ENCODE results near the gene BRD7.

BRD7 gene

DNA sequence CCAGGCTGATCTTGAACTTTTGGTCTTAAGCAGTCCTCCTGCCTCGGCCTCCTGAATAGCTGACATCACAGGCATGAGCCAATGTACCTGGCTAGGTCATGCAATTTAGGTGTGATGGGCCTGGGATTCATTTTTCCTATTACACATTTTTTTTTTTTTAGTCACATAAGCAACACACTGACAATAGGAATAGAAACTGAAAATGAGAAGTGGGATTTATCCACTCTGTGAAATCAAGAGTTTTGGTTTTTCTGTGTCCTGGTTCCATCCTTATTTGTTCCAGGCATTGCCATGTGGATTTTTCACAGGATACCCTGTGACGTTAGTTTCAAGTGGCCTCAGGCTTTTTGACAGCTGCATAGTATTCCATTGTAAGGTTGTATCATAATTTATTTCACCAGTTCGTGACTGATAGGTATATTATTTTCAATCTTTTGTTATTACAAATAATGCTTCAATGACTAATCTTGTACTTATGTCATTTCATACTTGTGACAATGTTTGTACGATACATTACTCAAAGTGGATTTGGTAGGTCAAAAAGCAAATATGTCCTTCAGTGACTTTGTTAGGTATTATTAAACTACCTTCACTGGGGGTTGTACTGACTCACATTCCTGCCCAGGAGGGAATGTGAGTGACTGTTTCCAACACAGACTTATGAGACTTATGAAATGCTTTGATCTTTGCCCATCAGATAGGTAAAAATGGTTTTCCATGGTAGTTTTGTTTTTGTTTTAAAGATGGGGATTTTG is 91.8 kb downstream of the BRD7 start:
- H3K36me3 ChIP-seq (ENCODE audit: control insufficient read depth, low read depth, low read length) = no peaks in the 10 kb centered on the region
- H3K9me3 ChIP-seq (ENCODE audit: control insufficient read depth, low read depth, low read length) = no peaks in the 10 kb centered on the region
- no peaks in the 10 kb centered on the region for H3K27me3 ChIP-seq (ENCODE audit: control insufficient read depth, insufficient read depth, low read length)
- H3K4me3 ChIP-seq (ENCODE audit: low read length) = no peak overlapping the region
- no peak overlapping the region for H3K9ac ChIP-seq (ENCODE audit: low read length)
- no peak overlapping the region for H3K27ac ChIP-seq (ENCODE audit: low read length)
- H3K4me1 ChIP-seq (ENCODE audit: control insufficient read depth, low read depth, low read length) = peaks cover 6% of the 10 kb centered on the region

- Histone ChIP-seq H3K27ac (ENCODE audit: low read length) (no peak overlapping the region), H3K4me1 (ENCODE audit: control insufficient read depth, low read depth, low read length) (peaks cover 6% of the 10 kb centered on the region), H3K36me3 (ENCODE audit: control insufficient read depth, low read depth, low read length) (no peaks in the 10 kb centered on the region)
Observed at GRCh38 chr16:50276326-50276640, 92.5 kb downstream of the BRD7 start.

DNA sequence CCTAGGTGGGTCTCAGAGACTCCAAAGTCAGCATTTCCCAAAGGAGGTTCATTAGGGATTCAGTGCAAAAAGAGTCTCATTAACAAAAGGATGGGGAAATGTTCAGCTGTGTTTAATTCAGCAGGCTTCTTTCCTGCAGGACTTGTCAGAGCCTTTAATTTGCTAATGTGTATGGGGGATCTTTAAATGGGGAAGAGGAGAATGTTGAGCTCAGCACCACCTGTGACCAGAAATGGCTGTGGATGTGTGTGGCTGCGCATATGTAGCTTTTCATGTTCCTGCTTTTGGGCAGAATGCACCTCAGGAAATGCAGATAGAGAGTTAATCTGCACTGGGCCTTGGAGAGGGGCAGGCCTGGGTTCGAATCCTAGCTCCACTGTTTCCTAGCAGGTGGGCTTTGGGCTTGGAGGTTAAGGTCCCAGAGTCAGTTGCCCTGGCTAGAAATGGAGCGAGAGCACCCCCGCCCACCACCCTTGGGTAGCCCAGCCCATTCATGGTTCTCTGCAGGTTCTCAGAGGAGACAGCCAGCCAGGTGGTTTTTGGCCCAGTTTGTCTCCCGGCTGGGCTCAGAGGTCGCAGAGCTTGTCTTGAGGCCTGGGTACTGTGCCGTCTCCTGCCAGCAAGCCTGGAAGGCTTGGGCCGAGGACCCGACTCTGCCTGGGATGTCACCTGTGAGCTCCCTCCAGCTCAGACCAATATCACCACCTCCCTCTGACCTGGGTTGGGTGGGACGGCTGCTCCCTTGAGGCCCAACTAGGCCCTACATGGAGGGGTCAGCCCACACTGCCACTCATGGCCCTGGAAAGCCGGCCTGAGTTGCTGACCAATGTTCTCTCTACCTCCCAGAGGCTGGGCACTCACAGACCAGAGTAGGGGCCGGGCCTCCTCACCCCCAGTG is 93.1 kb downstream of the BRD7 start:
- no peaks in the 10 kb centered on the region for H3K27me3 ChIP-seq (ENCODE audit: control insufficient read depth, insufficient read depth, low read length)
- no peak overlapping the region for H3K27ac ChIP-seq (ENCODE audit: low read length)
- H3K9ac ChIP-seq (ENCODE audit: low read length) = no peak overlapping the region
- no peaks in the 10 kb centered on the region for H3K9me3 ChIP-seq (ENCODE audit: control insufficient read depth, low read depth, low read length)
- H3K4me1 ChIP-seq (ENCODE audit: control insufficient read depth, low read depth, low read length) = peaks cover 6% of the 10 kb centered on the region
- H3K36me3 ChIP-seq (ENCODE audit: control insufficient read depth, low read depth, low read length) = no peaks in the 10 kb centered on the region
- H3K4me3 ChIP-seq (ENCODE audit: low read length) = no peak overlapping the region

More at GRCh38 chr16:50276326-50276640, 92.5 kb downstream of the BRD7 start:
- Histone ChIP-seq H3K9ac (ENCODE audit: low read length) (no peak overlapping the region), H3K27me3 (ENCODE audit: control insufficient read depth, insufficient read depth, low read length) (no peaks in the 10 kb centered on the region), H3K4me3 (ENCODE audit: low read length) (no peak overlapping the region), H3K9me3 (ENCODE audit: control insufficient read depth, low read depth, low read length) (no peaks in the 10 kb centered on the region)

GRCh38 chr16:50275098-50275415 is 93.7 kb downstream of the BRD7 start:
- no peak overlapping the region for H3K9ac ChIP-seq (ENCODE audit: low read length)
- H3K27me3 ChIP-seq (ENCODE audit: control insufficient read depth, insufficient read depth, low read length) = no peaks in the 10 kb centered on the region
- peaks cover 6% of the 10 kb centered on the region for H3K4me1 ChIP-seq (ENCODE audit: control insufficient read depth, low read depth, low read length)
- H3K4me3 ChIP-seq (ENCODE audit: low read length) = no peak overlapping the region
- no peak overlapping the region for H3K27ac ChIP-seq (ENCODE audit: low read length)
- no peaks in the 10 kb centered on the region for H3K9me3 ChIP-seq (ENCODE audit: control insufficient read depth, low read depth, low read length)
- H3K36me3 ChIP-seq (ENCODE audit: control insufficient read depth, low read depth, low read length) = no peaks in the 10 kb centered on the region

DNA sequence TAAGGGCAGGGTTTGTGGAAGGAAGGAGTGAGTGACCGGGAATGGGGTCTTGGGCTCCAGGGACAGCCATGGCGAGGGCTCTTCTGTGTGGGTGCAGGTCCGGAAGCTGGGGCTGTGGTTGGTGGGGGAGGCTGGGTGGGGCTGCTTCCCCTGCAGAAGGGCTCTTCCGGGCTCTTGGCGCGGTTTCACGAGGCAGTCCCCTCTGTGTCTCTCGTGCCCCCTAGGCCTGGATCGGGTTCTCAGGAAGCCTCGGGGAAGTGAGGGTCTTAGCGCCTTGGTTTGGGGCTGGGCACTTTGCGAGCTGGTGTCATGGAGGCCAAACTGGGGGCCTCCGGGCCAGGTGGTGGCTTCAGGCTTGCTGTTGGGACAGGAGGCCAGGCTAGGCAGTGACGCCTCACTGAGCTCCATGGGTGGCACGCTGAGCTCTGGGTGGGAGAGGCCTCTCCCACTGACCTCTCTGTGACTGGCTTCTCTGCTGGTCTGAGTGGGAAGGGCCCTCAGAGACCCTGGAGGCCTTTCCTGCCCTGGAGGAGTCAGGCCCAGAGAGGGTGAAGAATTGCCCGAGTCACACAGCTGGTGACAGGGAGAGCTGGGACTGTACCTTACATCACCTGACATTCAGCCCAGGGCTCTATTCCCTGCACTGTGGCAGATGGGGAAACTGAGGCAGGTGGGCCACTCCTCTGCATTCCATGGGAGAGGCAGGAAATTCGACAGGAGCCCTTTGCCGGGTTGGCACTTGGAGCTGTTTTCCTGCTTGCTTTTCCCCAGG is 94.3 kb downstream of the BRD7 start:
- no peaks in the 10 kb centered on the region for H3K9me3 ChIP-seq (ENCODE audit: control insufficient read depth, low read depth, low read length)
- H3K36me3 ChIP-seq (ENCODE audit: control insufficient read depth, low read depth, low read length) = no peaks in the 10 kb centered on the region
- no peaks in the 10 kb centered on the region for H3K27me3 ChIP-seq (ENCODE audit: control insufficient read depth, insufficient read depth, low read length)
- H3K27ac ChIP-seq (ENCODE audit: low read length) = no peak overlapping the region
- H3K9ac ChIP-seq (ENCODE audit: low read length) = no peak overlapping the region
- H3K4me1 ChIP-seq (ENCODE audit: control insufficient read depth, low read depth, low read length) = peaks cover 1% of the 10 kb centered on the region
- no peak overlapping the region for H3K4me3 ChIP-seq (ENCODE audit: low read length)

DNA sequence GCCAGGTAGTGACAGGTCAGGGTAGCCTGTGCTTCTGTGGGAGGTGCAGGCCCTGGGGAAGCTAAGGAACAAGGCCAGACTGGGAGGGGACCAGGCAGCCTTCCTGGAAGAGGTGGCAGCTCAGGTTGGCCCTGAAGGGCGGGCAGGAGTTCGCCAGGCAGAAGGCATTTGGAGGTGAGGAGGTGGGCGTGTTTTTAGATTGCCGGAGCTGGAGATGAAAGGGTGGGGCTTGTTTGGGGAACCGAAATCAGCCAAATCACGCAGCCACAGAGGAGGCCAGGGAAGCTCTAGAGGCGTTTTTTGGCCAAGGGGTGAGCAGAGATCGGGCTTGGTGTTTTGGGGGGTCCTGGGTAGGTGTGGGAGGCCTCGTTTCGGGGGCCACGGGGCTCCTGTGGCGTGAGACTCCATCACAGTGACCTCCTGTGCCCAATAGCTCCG is 94.9 kb downstream of the BRD7 start:
- H3K4me3 ChIP-seq (ENCODE audit: low read length) = no peak overlapping the region
- no peaks in the 10 kb centered on the region for H3K36me3 ChIP-seq (ENCODE audit: control insufficient read depth, low read depth, low read length)
- no peaks in the 10 kb centered on the region for H3K27me3 ChIP-seq (ENCODE audit: control insufficient read depth, insufficient read depth, low read length)
- H3K9ac ChIP-seq (ENCODE audit: low read length) = no peak overlapping the region
- H3K4me1 ChIP-seq (ENCODE audit: control insufficient read depth, low read depth, low read length) = no peaks in the 10 kb centered on the region
- H3K27ac ChIP-seq (ENCODE audit: low read length) = no peak overlapping the region
- no peaks in the 10 kb centered on the region for H3K9me3 ChIP-seq (ENCODE audit: control insufficient read depth, low read depth, low read length)

DNA sequence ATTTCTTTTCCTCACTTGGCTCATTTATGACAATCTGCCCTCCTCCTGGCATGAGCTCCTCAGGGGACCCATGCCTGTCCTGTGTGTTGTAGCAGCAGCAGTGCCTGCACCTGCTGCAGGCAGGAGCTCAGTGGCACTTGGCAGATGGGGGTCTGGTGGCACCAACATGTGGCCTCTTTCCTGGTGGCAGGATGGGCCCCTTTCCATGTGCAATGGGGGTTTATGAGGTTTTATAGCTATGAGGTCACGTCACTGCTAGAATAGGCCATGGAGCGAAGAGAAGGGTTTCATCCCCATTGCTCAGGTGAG is 95.5 kb downstream of the BRD7 start:
- no peaks in the 10 kb centered on the region for H3K36me3 ChIP-seq (ENCODE audit: control insufficient read depth, low read depth, low read length)
- H3K27me3 ChIP-seq (ENCODE audit: control insufficient read depth, insufficient read depth, low read length) = no peaks in the 10 kb centered on the region
- no peak overlapping the region for H3K4me3 ChIP-seq (ENCODE audit: low read length)
- H3K27ac ChIP-seq (ENCODE audit: low read length) = no peak overlapping the region
- H3K9me3 ChIP-seq (ENCODE audit: control insufficient read depth, low read depth, low read length) = no peaks in the 10 kb centered on the region
- H3K9ac ChIP-seq (ENCODE audit: low read length) = no peak overlapping the region
- H3K4me1 ChIP-seq (ENCODE audit: control insufficient read depth, low read depth, low read length) = no peaks in the 10 kb centered on the region

DNA sequence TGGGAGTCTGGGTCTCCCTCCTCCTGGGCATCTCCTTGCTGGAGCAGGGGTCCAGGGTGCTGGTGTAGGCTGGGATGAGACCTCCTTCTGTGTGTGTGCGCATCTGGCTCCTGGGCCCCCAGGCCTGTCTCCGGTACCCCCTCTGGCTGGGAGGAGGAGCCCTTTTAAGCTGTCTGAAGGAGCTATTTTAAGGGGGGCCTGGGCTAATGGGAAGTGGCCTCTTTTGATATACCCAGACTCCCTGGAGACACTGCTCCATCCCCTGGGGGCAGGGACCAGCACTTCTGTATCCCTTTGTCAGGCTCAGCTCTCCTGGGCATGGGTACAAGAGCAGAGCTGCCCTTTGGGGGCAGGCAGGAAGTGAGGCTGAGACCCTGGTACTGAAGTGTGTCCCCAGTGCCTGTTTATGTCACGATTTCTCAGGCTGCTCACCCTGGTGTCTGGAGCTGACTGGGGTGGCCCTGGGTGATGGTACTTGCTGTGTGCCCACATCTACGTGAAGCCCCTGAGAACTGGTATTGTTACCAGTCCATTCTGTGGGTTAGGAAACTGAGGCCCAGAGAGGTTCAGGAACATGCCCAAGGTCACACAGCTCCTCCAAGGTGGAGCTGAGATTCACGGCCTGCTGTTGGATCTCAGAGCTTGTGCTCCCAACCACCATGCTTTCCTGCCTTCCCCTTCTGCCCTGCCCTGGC is 96.0 kb downstream of the BRD7 start:
- no peak overlapping the region for H3K4me3 ChIP-seq (ENCODE audit: low read length)
- no peak overlapping the region for H3K9ac ChIP-seq (ENCODE audit: low read length)
- H3K4me1 ChIP-seq (ENCODE audit: control insufficient read depth, low read depth, low read length) = no peaks in the 10 kb centered on the region
- H3K9me3 ChIP-seq (ENCODE audit: control insufficient read depth, low read depth, low read length) = no peaks in the 10 kb centered on the region
- no peaks in the 10 kb centered on the region for H3K27me3 ChIP-seq (ENCODE audit: control insufficient read depth, insufficient read depth, low read length)
- H3K27ac ChIP-seq (ENCODE audit: low read length) = no peak overlapping the region
- no peaks in the 10 kb centered on the region for H3K36me3 ChIP-seq (ENCODE audit: control insufficient read depth, low read depth, low read length)

DNA sequence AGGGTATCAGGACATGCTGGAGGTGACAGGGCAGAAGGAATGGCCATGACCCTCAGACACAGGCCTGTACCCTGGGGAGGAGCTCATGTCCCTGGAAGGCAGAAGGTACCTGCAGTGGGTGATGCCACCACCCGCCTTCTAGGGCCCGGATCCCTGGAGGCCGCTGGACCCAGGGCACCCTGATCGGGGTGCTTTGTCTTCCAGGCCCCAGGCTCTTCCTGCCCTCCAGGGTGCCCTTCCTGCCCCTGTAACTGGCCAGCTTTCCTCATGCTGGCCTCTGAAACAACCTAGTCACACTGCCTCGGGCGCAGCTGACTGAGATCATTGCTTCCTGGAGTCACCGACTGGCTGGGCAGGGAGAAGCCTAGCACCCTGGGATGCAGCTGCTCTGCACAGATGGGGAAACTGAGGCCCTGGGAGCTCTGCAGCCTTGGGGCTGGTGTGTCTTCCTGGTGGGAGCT is 96.6 kb downstream of the BRD7 start:
- Histone ChIP-seq H3K9me3 (ENCODE audit: control insufficient read depth, low read depth, low read length) (no peaks in the 10 kb centered on the region), H3K4me1 (ENCODE audit: control insufficient read depth, low read depth, low read length) (no peaks in the 10 kb centered on the region), H3K36me3 (ENCODE audit: control insufficient read depth, low read depth, low read length) (no peaks in the 10 kb centered on the region), H3K4me3 (ENCODE audit: low read length) (no peak overlapping the region), H3K9ac (ENCODE audit: low read length) (no peak overlapping the region), H3K27ac (ENCODE audit: low read length) (no peak overlapping the region), H3K27me3 (ENCODE audit: control insufficient read depth, insufficient read depth, low read length) (no peaks in the 10 kb centered on the region)

GRCh38 chr16:50271148-50272041 is 97.4 kb downstream of the BRD7 start:
- no peaks in the 10 kb centered on the region for H3K36me3 ChIP-seq (ENCODE audit: control insufficient read depth, low read depth, low read length)
- no peak overlapping the region for H3K9ac ChIP-seq (ENCODE audit: low read length)
- H3K9me3 ChIP-seq (ENCODE audit: control insufficient read depth, low read depth, low read length) = no peaks in the 10 kb centered on the region
- H3K27ac ChIP-seq (ENCODE audit: low read length) = no peak overlapping the region
- no peaks in the 10 kb centered on the region for H3K27me3 ChIP-seq (ENCODE audit: control insufficient read depth, insufficient read depth, low read length)
- H3K4me3 ChIP-seq (ENCODE audit: low read length) = no peak overlapping the region
- H3K4me1 ChIP-seq (ENCODE audit: control insufficient read depth, low read depth, low read length) = no peaks in the 10 kb centered on the region

Measured in iPS-18a (cell line).